AG09309 (cell line): ENCODE measurements around the gene LDLRAD4.

Source experiments
- DNase-seq: peaks from one replicate; pipeline ENCODE4 v3.0.0-alpha.2; 2010; ENCODE audit warnings: low read depth
- H3K4me3 ChIP-seq: 2 replicates; pipeline ENCODE4 v1.5.1; 2011; ENCODE audit warnings: mild to moderate bottlenecking, low read depth, low read length, moderate library complexity; ENCODE audit not compliant: control insufficient read depth
- CTCF ChIP-seq: IDR thresholded peaks from 2 replicates; pipeline ENCODE4 v1.5.1; 2011; ENCODE audit warnings: mild to moderate bottlenecking, low read depth, low read length, inconsistent platforms; ENCODE audit not compliant: insufficient read depth, control insufficient read depth; ENCODE audit errors: missing control alignments

LDLRAD4 gene

GRCh38 chr18:13616525-13617035 is 398.0 kb downstream of the LDLRAD4 start:
- no peak for TF ChIP-seq CTCF
- no peak for DNase-seq
- no peak overlapping the region for H3K4me3 ChIP-seq

- no peak for TF ChIP-seq CTCF
- no peak for DNase-seq
- H3K4me3 ChIP-seq, result no peak overlapping the region
These were observed 399.4 kb downstream of the LDLRAD4 start for GRCh38 chr18:13617826-13618515.

GRCh38 chr18:13618760-13619438 is 400.3 kb downstream of the LDLRAD4 start:
- TF ChIP-seq CTCF, result no peak
- DNase-seq, result no peak
- H3K4me3 ChIP-seq, result no peak overlapping the region

- no peak for DNase-seq
- TF ChIP-seq CTCF, result no peak
- H3K4me3 ChIP-seq, result no peak overlapping the region
These were observed 401.1 kb downstream of the LDLRAD4 start for GRCh38 chr18:13619505-13620205.

- DNase-seq, result no peak
- TF ChIP-seq CTCF, result no peak
- H3K4me3 ChIP-seq, result no peak overlapping the region
These were observed 401.7 kb downstream of the LDLRAD4 start for GRCh38 chr18:13620206-13620672.

GRCh38 chr18:13620818-13621445 is 402.4 kb downstream of the LDLRAD4 start:
- TF ChIP-seq CTCF, result no peak
- no peak for DNase-seq
- H3K4me3 ChIP-seq, result no peak overlapping the region
